Muscle layer of colon (tissue), 2 donors: ENCODE results near the gene MUC2.

Experiments
- H3K27ac ChIP-seq: one replicate; pipeline ENCODE4 v1.7.0; 2013; ENCODE audit warnings: low read depth, mild to moderate bottlenecking, low read length, moderate library complexity
- H3K27me3 ChIP-seq, 2 donors: one replicate each; pipeline ENCODE4 v1.7.0; 2013; ENCODE audit warnings: low read length in 2 of 2, mild to moderate bottlenecking in 2 of 2; ENCODE audit not compliant: insufficient read depth in 2 of 2, control insufficient read depth in 1 of 2
- H3K36me3 ChIP-seq: one replicate; pipeline ENCODE4 v1.7.0; 2013; ENCODE audit warnings: mild to moderate bottlenecking, low read length; ENCODE audit not compliant: insufficient read depth
- H3K4me1 ChIP-seq: one replicate; pipeline ENCODE4 v1.7.0; 2013; ENCODE audit warnings: mild to moderate bottlenecking, low read length; ENCODE audit not compliant: insufficient read depth
- H3K4me3 ChIP-seq, 2 donors: one replicate each; pipeline ENCODE4 v1.7.0; 2013; ENCODE audit warnings: low read length in 2 of 2, low read depth in 1 of 2, mild to moderate bottlenecking in 1 of 2, moderate library complexity in 1 of 2
- H3K9ac ChIP-seq: one replicate; pipeline ENCODE4 v1.7.0; 2013; ENCODE audit warnings: low read length
- H3K9me3 ChIP-seq: one replicate; pipeline ENCODE4 v1.7.0; 2013; ENCODE audit warnings: mild to moderate bottlenecking, low read length
- donor health status: abdominal sarcoma.
- donor health status: Adenocarcinoma of cecum.

MUC2 gene

DNA sequence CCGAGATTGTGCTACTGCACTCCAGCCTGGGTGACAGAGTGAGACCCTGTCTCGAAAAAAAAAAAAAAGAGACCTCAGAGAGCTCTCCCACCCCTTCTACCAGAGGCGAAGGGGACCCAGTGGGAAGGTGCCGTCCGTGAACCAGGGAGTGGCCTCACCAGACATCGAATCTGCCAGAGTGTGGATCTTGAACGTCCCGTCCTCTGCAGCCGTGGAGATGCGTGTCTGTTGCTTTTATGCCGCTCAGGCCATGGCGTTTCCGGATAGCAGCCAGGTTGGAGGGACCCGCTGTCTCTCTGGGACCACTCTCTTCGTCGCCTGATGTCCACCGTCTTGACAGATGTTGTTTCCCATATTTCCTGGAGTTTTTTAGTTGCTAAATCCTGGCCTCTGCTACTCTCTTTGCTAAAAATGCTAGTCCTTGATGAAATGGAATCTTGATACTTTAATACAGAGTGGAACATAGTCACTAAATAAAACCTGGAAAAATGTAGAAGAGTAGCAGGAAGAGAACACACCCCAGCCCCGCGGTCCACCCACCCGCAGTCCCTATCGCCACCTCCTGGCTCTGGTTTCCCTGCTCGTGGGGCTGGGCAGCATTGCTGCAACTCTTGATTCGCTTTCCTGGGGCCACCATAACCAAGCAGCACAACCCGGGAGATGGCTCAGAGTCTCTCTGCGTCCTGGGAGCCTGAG is 26.2 kb upstream of the MUC2 start:
- Histone ChIP-seq H3K4me3 (no peak overlapping the region), H3K9ac (no peak overlapping the region), H3K4me1 (no peaks in the 10 kb centered on the region), H3K27me3 (peaks cover 0 to 49% of the 10 kb centered on the region in 2 donors), H3K9me3 (no peaks in the 10 kb centered on the region), H3K27ac (no peak overlapping the region), H3K36me3 (no peaks in the 10 kb centered on the region)

GRCh38 chr11:1049071-1049405 is 25.6 kb upstream of the MUC2 start:
- Histone ChIP-seq H3K27ac (no peak overlapping the region), H3K27me3 (peaks cover 0 to 53% of the 10 kb centered on the region in 2 donors), H3K9ac (no peak overlapping the region), H3K9me3 (no peaks in the 10 kb centered on the region), H3K36me3 (no peaks in the 10 kb centered on the region), H3K4me1 (no peaks in the 10 kb centered on the region), H3K4me3 (no peak overlapping the region)

GRCh38 chr11:1049431-1049891 is 25.2 kb upstream of the MUC2 start:
- H3K4me1 ChIP-seq: no peaks in the 10 kb centered on the region
- no peaks in the 10 kb centered on the region for H3K9me3 ChIP-seq
- H3K27ac ChIP-seq: no peak overlapping the region
- peaks cover 0 to 57% of the 10 kb centered on the region in 2 donors for H3K27me3 ChIP-seq
- H3K9ac ChIP-seq: no peak overlapping the region
- H3K36me3 ChIP-seq: no peaks in the 10 kb centered on the region
- H3K4me3 ChIP-seq: no peak overlapping the region

DNA sequence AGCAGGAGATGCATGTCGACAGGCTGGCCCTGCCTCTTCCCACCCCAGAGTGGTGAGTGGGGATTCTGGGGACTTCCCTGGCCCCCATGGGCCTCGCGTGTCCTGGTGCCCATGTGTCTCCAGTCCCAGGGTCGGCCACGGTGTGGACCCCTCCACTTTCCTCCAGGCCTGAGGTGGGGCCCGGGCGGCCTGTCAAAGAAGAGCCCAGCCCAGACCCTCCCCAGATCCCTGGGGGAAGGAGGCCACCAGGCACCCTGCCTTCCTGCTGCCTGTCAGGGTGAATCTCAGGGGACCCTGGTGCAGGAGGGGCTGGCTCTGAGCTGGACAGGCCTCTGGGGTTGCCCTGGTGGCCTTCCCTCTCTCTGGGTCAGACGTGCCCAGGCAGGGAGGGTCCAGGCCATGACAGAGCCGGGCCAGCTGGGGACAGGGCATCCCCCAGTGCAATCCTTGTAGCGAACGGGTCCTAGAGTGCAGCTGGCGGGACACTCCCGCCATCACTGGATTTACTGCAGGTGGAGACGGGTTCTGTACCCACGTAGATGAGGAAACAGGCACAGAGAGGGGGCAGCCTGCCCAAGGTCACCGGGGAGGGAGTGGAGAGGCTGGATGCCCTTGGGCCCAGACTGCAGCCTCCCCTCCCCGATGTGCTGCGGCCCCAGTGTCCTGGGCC is 24.6 kb upstream of the MUC2 start:
- Histone ChIP-seq H3K36me3 (no peaks in the 10 kb centered on the region), H3K4me3 (no peak overlapping the region), H3K27ac (no peak overlapping the region), H3K4me1 (no peaks in the 10 kb centered on the region), H3K27me3 (peaks cover 0 to 62% of the 10 kb centered on the region in 2 donors), H3K9me3 (no peaks in the 10 kb centered on the region), H3K9ac (no peak overlapping the region)

GRCh38 chr11:1050581-1051355 is 23.9 kb upstream of the MUC2 start:
- Histone ChIP-seq H3K4me3 (no peak overlapping the region), H3K9ac (no peak overlapping the region), H3K27ac (no peak overlapping the region), H3K27me3 (peaks cover 0 to 69% of the 10 kb centered on the region in 2 donors), H3K36me3 (no peaks in the 10 kb centered on the region), H3K9me3 (no peaks in the 10 kb centered on the region), H3K4me1 (no peaks in the 10 kb centered on the region)

DNA sequence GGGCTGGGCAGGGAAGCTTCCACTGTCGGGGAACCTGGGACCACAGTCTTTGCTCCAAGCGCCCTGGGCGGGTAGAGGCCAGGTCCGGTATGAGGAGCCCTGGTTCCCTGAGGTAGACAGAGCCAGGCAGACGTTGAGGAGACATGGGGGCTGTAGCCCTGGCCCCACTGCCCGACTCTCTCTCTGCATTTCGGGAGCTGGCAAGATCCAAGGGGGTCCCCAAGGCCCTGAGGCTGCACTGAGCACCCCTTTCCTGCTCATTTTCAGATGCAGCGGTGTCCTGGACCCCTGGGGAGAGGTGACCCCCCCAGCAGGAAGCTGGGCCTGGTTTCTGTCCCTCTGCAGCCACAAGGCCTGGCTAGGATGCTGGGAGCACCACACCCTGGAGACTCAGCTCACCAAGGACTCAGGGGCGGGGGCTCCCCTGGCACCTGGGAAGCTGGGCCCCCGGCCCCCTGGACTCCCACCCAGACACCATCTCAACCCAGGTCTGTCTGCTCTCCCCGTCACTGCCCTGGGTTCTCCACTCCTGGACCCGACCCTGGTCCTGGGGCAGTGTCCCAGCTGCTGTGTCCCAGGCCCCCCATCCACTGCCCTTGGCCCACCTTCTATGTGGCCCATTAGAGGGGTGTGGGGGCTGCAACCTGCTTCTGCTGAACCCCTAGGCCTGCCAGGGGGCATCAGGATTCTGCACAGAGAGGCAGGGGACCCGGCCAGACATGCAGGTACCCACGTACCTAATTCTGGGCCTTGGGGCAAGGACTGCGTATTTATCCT is 23.1 kb upstream of the MUC2 start:
- Histone ChIP-seq H3K9ac (no peak overlapping the region), H3K36me3 (no peaks in the 10 kb centered on the region), H3K27ac (no peak overlapping the region), H3K9me3 (no peaks in the 10 kb centered on the region), H3K4me3 (no peak overlapping the region), H3K27me3 (peaks cover 0 to 71% of the 10 kb centered on the region in 2 donors), H3K4me1 (no peaks in the 10 kb centered on the region)

DNA sequence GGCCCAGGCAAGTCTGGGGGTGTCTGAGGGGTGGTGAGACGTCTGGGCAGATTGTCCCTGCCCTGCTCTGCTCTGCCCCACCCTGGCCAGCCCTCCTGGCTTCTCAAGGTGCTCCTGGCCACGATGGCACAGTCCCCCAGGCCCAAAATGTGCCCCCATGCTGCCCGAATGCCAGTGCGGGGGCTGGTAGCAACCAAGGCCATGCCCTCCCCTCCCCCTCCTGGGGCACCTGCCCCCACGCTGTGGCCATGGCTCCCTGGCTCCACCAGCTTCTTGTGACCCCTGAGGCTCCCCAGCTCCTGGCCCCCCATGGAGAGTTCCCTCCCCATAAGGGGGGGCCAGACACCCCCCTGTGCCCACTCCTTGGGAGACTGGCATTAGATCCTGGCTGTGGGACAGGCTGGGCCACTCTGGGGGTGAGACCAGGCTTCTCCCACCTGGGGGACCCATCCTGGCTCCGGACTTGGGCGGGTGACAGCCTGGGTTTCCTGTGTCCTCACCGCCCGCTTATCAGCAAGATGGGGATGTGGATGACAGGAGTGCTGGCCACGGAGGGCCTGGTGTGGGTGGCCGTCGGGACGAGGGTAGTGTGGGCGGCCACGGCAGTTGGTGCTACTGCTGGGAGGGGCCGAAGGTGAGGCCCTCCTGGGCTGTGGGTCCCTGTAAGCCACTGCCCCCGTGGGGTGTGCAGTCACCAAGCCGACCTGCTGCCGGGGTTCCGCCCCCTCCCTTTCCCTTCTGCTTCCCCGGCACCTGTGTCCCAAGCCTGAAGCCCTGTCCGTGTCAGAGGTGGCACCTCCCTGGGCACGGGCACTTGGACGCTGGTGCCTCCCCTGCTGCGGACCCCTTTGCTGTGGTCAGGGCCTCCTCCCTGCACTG is 22.3 kb upstream of the MUC2 start:
- Histone ChIP-seq H3K4me1 (no peaks in the 10 kb centered on the region), H3K9me3 (no peaks in the 10 kb centered on the region), H3K36me3 (no peaks in the 10 kb centered on the region), H3K27me3 (peaks cover 0 to 71% of the 10 kb centered on the region in 2 donors), H3K9ac (no peak overlapping the region), H3K4me3 (no peak overlapping the region), H3K27ac (no peak overlapping the region)

DNA sequence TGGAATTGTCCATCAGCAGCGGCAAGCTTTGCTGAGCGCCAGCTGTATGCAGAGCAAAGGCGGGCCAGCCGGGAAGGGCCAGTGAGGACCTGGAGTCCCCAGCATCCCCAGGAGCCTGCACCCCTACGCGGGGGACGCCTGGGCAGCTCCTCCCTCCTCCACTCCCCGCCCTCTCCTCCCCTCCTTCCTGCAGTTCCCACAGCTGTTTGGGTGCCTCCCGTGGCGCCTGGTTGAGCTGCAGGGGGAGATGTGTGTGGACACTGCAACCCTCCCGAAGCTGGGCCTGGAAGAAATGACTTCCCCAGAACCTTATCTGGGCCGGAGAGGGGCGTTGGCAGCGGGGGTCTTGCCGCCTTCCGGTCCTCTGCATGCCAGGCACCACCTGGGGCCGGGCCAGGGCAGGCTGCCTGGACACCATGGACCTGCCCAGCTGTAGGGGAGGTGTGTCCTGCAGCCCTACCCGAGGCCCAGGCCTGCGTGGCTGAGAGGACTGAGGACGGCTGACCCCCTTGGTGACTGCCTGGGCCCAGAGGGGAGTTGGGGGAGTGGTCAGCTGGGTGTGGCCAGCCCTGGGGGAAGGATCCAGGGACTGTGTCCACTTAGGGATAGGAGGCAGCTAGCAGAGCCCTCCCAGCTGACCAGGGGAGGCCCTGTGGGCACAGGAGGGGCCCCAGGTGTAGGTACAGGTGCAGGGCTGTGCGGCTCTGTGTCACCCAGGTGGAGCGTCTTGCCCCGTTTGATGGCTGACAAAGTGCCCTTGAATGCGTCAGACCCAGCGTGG is 21.4 kb upstream of the MUC2 start:
- Histone ChIP-seq H3K36me3 (no peaks in the 10 kb centered on the region), H3K4me1 (no peaks in the 10 kb centered on the region), H3K9me3 (no peaks in the 10 kb centered on the region), H3K27me3 (peaks cover 0 to 71% of the 10 kb centered on the region in 2 donors), H3K9ac (no peak overlapping the region), H3K4me3 (no peak overlapping the region), H3K27ac (no peak overlapping the region)

DNA sequence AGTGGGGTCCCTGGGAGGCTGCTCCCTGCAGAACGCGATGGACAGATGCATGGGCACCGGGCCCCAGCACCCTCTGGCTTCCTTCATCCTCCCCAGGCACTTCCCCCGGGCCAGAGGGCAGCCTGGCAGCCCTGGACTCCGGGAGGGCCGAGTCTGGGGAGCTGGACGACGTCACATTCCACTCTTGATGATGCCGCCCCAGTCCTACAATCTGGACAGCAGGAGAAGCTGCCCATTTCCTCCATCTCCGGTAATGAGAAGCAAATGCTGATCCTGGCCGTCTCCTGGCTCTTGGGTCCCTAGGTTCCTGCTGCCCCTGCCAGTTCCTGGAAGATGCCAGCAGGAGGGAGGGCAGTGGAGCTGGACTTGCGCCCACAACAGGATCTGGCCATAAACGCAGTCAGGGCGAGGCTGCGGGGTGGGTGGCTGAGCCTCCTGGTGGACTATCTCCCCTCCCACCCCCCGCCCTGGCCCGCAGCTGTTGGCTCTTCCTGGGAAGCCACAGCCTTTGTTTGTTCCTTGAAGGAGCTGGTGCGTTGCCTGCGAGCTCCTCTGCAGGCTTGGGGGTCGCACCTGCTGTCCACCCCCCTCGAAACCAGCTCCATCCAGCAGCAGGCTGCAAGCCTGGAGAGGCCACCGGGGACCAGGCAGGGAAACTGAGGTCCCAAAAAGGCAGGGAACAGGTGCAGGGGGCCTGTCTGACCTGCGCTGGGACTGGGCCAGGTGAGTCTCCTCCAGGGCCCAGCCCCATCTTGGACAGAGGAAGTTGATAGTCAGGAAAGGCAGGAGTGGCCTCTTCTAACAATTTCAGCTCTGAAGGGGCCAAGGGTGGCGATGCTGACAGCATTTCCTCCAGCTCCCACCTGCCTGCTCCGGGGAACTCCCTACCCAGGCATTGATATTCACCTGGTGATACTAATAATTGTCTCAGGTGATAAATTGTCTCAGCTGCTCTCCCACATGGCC is 20.2 kb upstream of the MUC2 start:
- no peak overlapping the region for H3K4me3 ChIP-seq
- H3K9me3 ChIP-seq: no peaks in the 10 kb centered on the region
- H3K9ac ChIP-seq: no peak overlapping the region
- no peaks in the 10 kb centered on the region for H3K4me1 ChIP-seq
- no peak overlapping the region for H3K27ac ChIP-seq
- no peaks in the 10 kb centered on the region for H3K36me3 ChIP-seq
- peaks cover 0 to 60% of the 10 kb centered on the region in 2 donors for H3K27me3 ChIP-seq
